PC-9 (cell line): ENCODE results near the gene PURB. TPM values are rescaled to one million over a fixed set of nuclear protein-coding genes. Genes with fewer than 3 reads are reported as not detected.

Source experiments
- BruUV-seq: library from RNA; stranded (reverse); fragments of 400-500 nt; replicated peaks from 2 replicates; lab custom pipeline; 2021; lab: Mats Ljungman, UMichigan
- CTCF ChIA-PET: fragments of 300-600 bp; sonication (Branson Sonifier 250); formaldehyde crosslinking; loops from one replicate; lab custom pipeline; 2022; ENCODE audit warnings: antibody characterized with exemption; lab: Charles Lee
- POLR2A ChIA-PET: fragments of 300-600 bp; sonication (Branson Sonifier 250); formaldehyde crosslinking; loops from one replicate; lab custom pipeline; 2022; ENCODE audit warnings: antibody characterized with exemption; ENCODE audit not compliant: unreplicated experiment; lab: Charles Lee
- DNase-seq, 2 experiments: peaks; one replicate each; pipeline versions ENCODE4 v3.0.0 to v3.0.0-alpha.2; 2015 to 2022; ENCODE audit warnings: mixed read lengths in 1 of 2
- H2AFZ ChIP-seq: fragments of 200-600 bp; sonication (generic); 2 replicates; pipeline ENCODE4 v1.8.1; 2017; ENCODE audit warnings: antibody characterized with exemption
- H3F3A ChIP-seq: fragments of 200-600 bp; sonication (generic); 2 replicates; pipeline ENCODE4 v1.8.1; 2017; ENCODE audit warnings: antibody characterized with exemption, mild to moderate bottlenecking, low read depth; ENCODE audit not compliant: insufficient read depth
- H3K27ac ChIP-seq: fragments of 200-600 bp; sonication (generic); 2 replicates; pipeline ENCODE4 v1.6.1; 2016; ENCODE audit warnings: mixed run types
- H3K27me3 ChIP-seq: fragments of 200-600 bp; sonication (generic); 2 replicates; pipeline ENCODE4 v1.6.1; 2016; ENCODE audit warnings: low read depth, mixed run types; ENCODE audit not compliant: insufficient read depth
- H3K36me3 ChIP-seq: fragments of 200-600 bp; sonication (generic); 2 replicates; pipeline ENCODE4 v1.6.1; 2016; ENCODE audit warnings: low read depth, mixed run types
- H3K4me1 ChIP-seq: fragments of 200-600 bp; sonication (generic); replicated peaks from 2 replicates; pipeline ENCODE4 v1.6.1; 2016; ENCODE audit warnings: mixed run types; ENCODE audit not compliant: insufficient read depth
- H3K4me2 ChIP-seq: fragments of 200-600 bp; sonication (generic); 2 replicates; pipeline ENCODE4 v1.6.1; 2017; ENCODE audit warnings: mixed run types
- H3K4me3 ChIP-seq: fragments of 200-600 bp; sonication (generic); 2 replicates; pipeline ENCODE4 v1.6.1; 2016; ENCODE audit warnings: mixed run types
- H3K79me2 ChIP-seq: fragments of 200-600 bp; sonication (generic); 2 replicates; pipeline ENCODE4 v1.6.1; 2017; ENCODE audit warnings: low read depth, mixed run types
- H3K9me2 ChIP-seq: fragments of 200-600 bp; sonication (generic); 2 replicates; pipeline ENCODE4 v1.8.1; 2017; ENCODE audit warnings: mild to moderate bottlenecking; ENCODE audit not compliant: insufficient read depth
- H3K9me3 ChIP-seq: fragments of 200-600 bp; sonication (generic); 2 replicates; pipeline ENCODE4 v1.8.1; 2016; ENCODE audit warnings: low read depth; ENCODE audit not compliant: insufficient read depth
- H4K20me1 ChIP-seq: fragments of 200-600 bp; sonication (generic); 2 replicates; pipeline ENCODE4 v1.8.1; 2017; ENCODE audit not compliant: insufficient read depth
- CTCF ChIP-seq: fragments of 200-600 bp; sonication (generic); conservative IDR thresholded peaks from 2 replicates; pipeline ENCODE4 v1.6.1; 2017; ENCODE audit warnings: mixed run types, antibody characterized with exemption, mild to moderate bottlenecking, moderate library complexity
- EZH2 ChIP-seq: fragments of 200-600 bp; sonication (generic); IDR thresholded peaks from 2 replicates; pipeline ENCODE4 v1.8.0; 2017; ENCODE audit warnings: antibody characterized with exemption, low read depth
- intact Hi-C: fragments of 100-400 bp; cut with micrococcal nuclease; formaldehyde crosslinking; loops from one replicate; pipeline ENCODE4 v1.10.0; 2022; ENCODE audit not compliant: unreplicated experiment
- total RNA-seq: library from RNA; stranded (reverse); gene quantifications from 2 replicates; pipeline ENCODE4 v1.2.3, GENCODE V29; 2021

PURB gene
- total RNA-seq, 1 experiment from 2014 or later = 38.2 TPM

- Histone ChIP-seq H3K27me3 (no peaks in the 10 kb centered on the region), H3K9me3 (no peaks in the 10 kb centered on the region), H3K4me3 (no peak overlapping the region), H3F3A (peaks cover 18% of the 10 kb centered on the region), H3K4me1 (no peaks in the 10 kb centered on the region; the same call in 1 of the 2 replicates), H3K27ac (no peak overlapping the region), H3K79me2 (no peaks in the 10 kb centered on the region), H3K36me3 (no peaks in the 10 kb centered on the region), H2AFZ (no peak overlapping the region), H3K4me2 (no peak overlapping the region), H3K9me2 (no peaks in the 10 kb centered on the region), H4K20me1 (no peaks in the 10 kb centered on the region)
- TF ChIP-seq EZH2 = no peak
- no peak for TF ChIP-seq CTCF
- ChIA-PET POLR2A (interaction anchor here (0.7 kb wide), 2 partner anchors 56 to 74 kb away, joined by 4 read pairs; no protein-coding TSS in a partner anchor), CTCF (no interaction called here)
- no peak for DNase-seq
- BruUV-seq = no TSS peak
- intact Hi-C loops = loop anchor here (10.0 kb wide), 2 partner anchors 130 to 410 kb away; no protein-coding TSS in a partner anchor
Observed at GRCh38 chr7:44854644-44855364, 30.5 kb downstream of the PURB start.

- Histone ChIP-seq H3K27ac (no peak overlapping the region), H3K27me3 (no peaks in the 10 kb centered on the region), H3K9me2 (no peaks in the 10 kb centered on the region), H2AFZ (no peak overlapping the region), H3K79me2 (peaks cover 8% of the 10 kb centered on the region; the same call in 1 of the 2 replicates), H3K4me3 (no peak overlapping the region), H4K20me1 (no peaks in the 10 kb centered on the region), H3K9me3 (no peaks in the 10 kb centered on the region), H3K36me3 (no peaks in the 10 kb centered on the region), H3K4me1 (peaks cover 6% of the 10 kb centered on the region), H3K4me2 (no peak overlapping the region), H3F3A (peaks cover 32% of the 10 kb centered on the region)
- DNase-seq = peak in 1 of 2 experiments; percentile 65
- TF ChIP-seq EZH2 = no peak
- no peak for TF ChIP-seq CTCF
- BruUV-seq = no TSS peak
- intact Hi-C loops = loop anchor here (10.0 kb wide), 2 partner anchors 131 to 411 kb away; no protein-coding TSS in a partner anchor
- POLR2A ChIA-PET = no interaction called here
- CTCF ChIA-PET = interaction anchor here (0.6 kb wide), 1 partner anchor 60 kb away, joined by 3 read pairs; no protein-coding TSS in a partner anchor
Observed at GRCh38 chr7:44853391-44853790, 31.9 kb downstream of the PURB start.

- DNase-seq = no peak
- CTCF ChIA-PET = no interaction called here
Observed at GRCh38 chr7:44852590-44852989, 32.7 kb downstream of the PURB start.

More at GRCh38 chr7:44852590-44852989, 32.7 kb downstream of the PURB start:
- intact Hi-C loops = loop anchor here (10.0 kb wide), 2 partner anchors 132 to 412 kb away; no protein-coding TSS in a partner anchor
- peaks cover 6% of the 10 kb centered on the region for H3K4me1 ChIP-seq
- TF ChIP-seq CTCF (no peak), EZH2 (no peak)
- H3K36me3 ChIP-seq = no peaks in the 10 kb centered on the region
- H3K9me2 ChIP-seq = no peaks in the 10 kb centered on the region
- H3K4me2 ChIP-seq = no peak overlapping the region
- POLR2A ChIA-PET = no interaction called here
- H4K20me1 ChIP-seq = no peaks in the 10 kb centered on the region
- H3F3A ChIP-seq = peaks cover 27% of the 10 kb centered on the region
- H3K4me3 ChIP-seq = no peak overlapping the region
- no peaks in the 10 kb centered on the region for H3K27me3 ChIP-seq
- no peaks in the 10 kb centered on the region for H3K9me3 ChIP-seq
- no peak overlapping the region for H3K27ac ChIP-seq
- peaks cover 8% of the 10 kb centered on the region; the same call in 1 of the 2 replicates for H3K79me2 ChIP-seq
- no peak overlapping the region for H2AFZ ChIP-seq
- no TSS peak for BruUV-seq
